Bronchial epithelial cell (primary cell): Measurements from ENCODE around the gene CCDC190. TPM values are rescaled to one million over a fixed set of nuclear protein-coding genes. Genes with fewer than 3 reads are reported as not detected.
A peak's percentile ranks its signal among the peaks of the same experiment; 100 is the strongest.

Source experiments
- DNase-seq: peaks from one replicate; pipeline ENCODE4 v3.0.0-alpha.2; 2010; ENCODE audit warnings: low read depth
- FAIRE-seq: peaks from 2 replicates; lab custom pipeline; 2011; peaks lifted over from hg19 to GRCh38; lab: Jason Lieb, UNC
- H3K27me3 ChIP-seq: 2 replicates; pipeline ENCODE4 v1.5.1; 2011; ENCODE audit warnings: low read length; ENCODE audit not compliant: control insufficient read depth, insufficient read depth
- H3K36me3 ChIP-seq: 2 replicates; pipeline ENCODE4 v1.5.1; 2011; ENCODE audit warnings: low read length; ENCODE audit not compliant: control insufficient read depth, insufficient read depth
- H3K4me3 ChIP-seq: 2 replicates; pipeline ENCODE4 v1.5.1; 2011; ENCODE audit warnings: mild to moderate bottlenecking, low read depth, low read length, control low read depth
- total RNA-seq: library from RNA; depleted of rRNA; stranded (reverse); fragments of >200 nt; gene quantifications from 2 replicates; pipeline ENCODE4 v1.2.1, GENCODE V29; 2014
- TF ChIP-seq, protein P1 (sequence below): IDR thresholded peaks from 2 replicates; pipeline ENCODE4 v1.5.1; 2011; ENCODE audit warnings: mild to moderate bottlenecking, moderate library complexity, low read length, control low read depth, inconsistent platforms; ENCODE audit not compliant: insufficient read depth, severe bottlenecking

CCDC190 gene
- total RNA-seq, 1 donor from 2014 or later, result not detected

DNA sequence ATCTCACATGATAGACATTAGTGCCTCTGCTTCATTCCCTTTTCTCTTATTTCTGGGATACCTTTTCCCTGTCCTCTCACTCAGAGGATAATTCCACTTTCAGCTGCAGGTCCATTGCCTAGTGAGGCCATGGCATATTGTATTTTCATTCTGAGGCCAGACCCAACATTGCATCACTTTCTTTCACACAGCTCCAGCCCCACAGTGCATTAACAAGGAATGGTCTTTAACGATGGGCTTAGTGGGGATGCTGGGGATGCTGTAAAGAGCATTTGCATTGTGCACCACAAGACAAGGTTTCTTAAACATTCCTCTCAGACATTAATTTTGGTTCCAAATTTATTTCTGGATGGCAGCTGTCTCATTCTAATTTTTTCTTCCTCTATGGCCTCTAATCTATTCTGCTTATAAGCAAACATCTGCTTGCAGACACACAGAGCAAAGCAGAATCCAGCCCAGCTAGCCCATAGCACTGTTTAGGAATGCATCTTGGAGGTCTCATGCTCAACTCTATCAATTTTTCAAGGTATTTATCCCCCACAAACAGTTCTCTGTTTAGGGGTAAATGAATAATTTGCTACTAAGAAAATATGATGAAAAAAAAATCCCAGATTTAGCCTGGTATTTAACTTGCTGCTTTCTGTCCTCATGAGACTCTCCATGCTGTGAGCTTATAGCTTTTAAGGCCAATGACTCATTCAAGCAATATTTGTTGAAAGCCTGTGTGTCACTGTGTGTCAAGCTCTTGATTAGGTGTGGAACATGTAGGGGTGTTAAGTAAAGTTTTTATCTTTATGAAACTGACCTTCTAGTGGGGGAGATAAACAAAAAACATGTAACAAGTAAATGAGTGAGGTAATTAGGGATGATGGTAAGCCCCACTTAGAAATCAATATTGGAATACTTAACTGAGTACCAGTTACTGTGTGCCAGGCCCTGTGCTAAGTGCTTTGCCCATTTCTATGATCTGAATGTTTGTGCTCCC lies 44.5 kb upstream of the CCDC190 start:
- FAIRE-seq (peak; percentile 55), DNase-seq (peak; percentile 96)
- Histone ChIP-seq H3K27me3 (no peaks in the 10 kb centered on the region), H3K4me3 (no peak overlapping the region), H3K36me3 (no peaks in the 10 kb centered on the region)
- TF ChIP-seq, protein P1, sequence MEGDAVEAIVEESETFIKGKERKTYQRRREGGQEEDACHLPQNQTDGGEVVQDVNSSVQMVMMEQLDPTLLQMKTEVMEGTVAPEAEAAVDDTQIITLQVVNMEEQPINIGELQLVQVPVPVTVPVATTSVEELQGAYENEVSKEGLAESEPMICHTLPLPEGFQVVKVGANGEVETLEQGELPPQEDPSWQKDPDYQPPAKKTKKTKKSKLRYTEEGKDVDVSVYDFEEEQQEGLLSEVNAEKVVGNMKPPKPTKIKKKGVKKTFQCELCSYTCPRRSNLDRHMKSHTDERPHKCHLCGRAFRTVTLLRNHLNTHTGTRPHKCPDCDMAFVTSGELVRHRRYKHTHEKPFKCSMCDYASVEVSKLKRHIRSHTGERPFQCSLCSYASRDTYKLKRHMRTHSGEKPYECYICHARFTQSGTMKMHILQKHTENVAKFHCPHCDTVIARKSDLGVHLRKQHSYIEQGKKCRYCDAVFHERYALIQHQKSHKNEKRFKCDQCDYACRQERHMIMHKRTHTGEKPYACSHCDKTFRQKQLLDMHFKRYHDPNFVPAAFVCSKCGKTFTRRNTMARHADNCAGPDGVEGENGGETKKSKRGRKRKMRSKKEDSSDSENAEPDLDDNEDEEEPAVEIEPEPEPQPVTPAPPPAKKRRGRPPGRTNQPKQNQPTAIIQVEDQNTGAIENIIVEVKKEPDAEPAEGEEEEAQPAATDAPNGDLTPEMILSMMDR, result no peak

DNA sequence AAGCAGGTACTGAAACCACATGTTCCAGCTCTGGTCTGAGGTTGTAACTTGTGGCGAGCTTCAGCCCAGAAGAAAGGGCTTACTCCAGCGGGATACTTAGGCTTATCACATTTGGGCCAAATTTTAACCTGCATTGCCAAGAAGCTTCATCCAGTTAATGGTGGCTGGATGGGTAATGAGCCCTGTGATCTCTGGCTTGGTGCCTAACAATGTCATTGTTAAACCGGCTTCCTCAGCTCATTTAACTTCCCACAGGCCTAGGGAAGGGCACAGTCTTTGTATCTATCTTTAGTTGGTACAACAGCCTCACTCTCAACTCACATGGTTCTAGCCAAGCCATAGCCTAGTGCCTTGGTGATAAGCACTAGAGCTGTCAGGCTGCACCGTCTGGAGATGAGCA lies 43.6 kb upstream of the CCDC190 start:
- Histone ChIP-seq H3K27me3 (no peaks in the 10 kb centered on the region), H3K36me3 (no peaks in the 10 kb centered on the region), H3K4me3 (no peak overlapping the region)
- no peak for DNase-seq
- no peak for FAIRE-seq
- TF ChIP-seq, protein P1, result no peak

DNA sequence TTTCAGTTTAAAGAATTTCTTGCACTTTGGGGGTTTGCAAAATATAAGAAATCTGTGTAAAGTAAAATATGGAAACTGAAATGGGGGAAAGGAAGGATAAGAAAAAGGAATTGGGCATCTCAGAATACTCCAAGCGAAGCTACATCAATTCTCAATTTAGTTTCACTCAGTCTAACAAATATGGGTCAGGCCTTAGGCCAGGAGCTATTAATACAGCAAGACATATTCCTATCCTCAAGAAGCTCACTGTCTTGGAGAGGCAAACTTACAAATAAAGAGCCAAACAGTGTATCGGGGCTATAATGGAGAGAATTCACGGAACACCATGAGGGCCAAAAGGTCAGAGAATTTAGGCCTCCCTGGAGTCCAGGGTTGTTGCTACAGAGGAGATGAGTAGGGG lies 43.0 kb upstream of the CCDC190 start:
- no peak overlapping the region for H3K4me3 ChIP-seq
- H3K27me3 ChIP-seq, result no peaks in the 10 kb centered on the region
- TF ChIP-seq, protein P1, result no peak
- no peak for DNase-seq
- no peaks in the 10 kb centered on the region for H3K36me3 ChIP-seq
- no peak for FAIRE-seq

DNA sequence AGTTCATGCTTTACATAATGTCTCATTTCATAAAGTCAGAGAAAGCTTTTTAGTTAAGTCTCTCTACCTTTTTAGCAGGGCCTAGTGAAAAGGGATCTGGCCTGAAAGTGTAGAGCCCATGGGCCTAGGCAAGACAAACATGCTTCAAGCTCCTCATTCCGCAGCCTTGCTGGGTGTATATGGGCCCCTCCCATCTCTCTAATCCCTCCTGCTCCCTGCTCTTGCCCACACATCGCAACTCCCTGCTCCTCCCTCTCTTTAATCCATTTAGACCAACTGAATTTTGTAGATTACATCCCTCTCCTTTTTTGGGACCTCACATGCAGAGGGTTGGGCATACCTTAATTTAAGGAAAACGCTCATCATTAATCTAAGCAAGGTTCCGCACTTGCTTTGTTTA lies 42.3 kb upstream of the CCDC190 start:
- no peaks in the 10 kb centered on the region for H3K36me3 ChIP-seq
- no peak overlapping the region for H3K4me3 ChIP-seq
- TF ChIP-seq, protein P1, result no peak
- DNase-seq (no peak), FAIRE-seq (no peak)
- H3K27me3 ChIP-seq, result no peaks in the 10 kb centered on the region

DNA sequence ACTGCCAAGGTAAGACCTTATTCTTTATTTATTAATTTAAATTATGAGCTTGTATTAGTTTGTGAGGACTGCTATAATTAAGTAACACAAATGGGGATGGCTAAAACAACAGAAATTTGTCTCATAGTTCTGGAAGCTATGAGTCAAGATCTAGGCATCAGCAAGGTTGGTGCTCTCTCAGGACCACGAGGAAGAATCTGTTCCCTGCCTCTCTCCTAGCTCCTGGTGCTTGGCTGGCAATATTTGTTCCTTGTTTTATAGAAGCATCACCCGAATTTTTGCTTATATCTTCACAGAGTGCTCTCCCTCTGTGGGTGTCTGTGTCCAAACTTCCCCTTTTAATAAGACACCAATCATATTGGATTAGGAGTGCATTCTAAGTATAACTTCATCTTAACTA lies 41.4 kb upstream of the CCDC190 start:
- FAIRE-seq (no peak), DNase-seq (peak; percentile 52)
- Histone ChIP-seq H3K4me3 (no peak overlapping the region), H3K27me3 (no peaks in the 10 kb centered on the region), H3K36me3 (no peaks in the 10 kb centered on the region)
- TF ChIP-seq, protein P1, result no peak
